Fibroblast of lung (primary cell): ENCODE results near the gene PLEKHA7. TPM values are rescaled to one million over a fixed set of nuclear protein-coding genes. Genes with fewer than 3 reads are reported as not detected.

Experiments
- DNase-seq, 2 donors: peaks; one replicate each; pipeline versions ENCODE4 v3.0.0 to v3.0.0-alpha.2; 2010; ENCODE audit warnings: low read depth in 2 of 2
- H2AFZ ChIP-seq: 2 replicates; pipeline ENCODE4 v1.5.1; 2012; ENCODE audit warnings: low read length, control low read depth, inconsistent platforms
- H3K27ac ChIP-seq: 2 replicates; pipeline ENCODE4 v1.5.1; 2011; ENCODE audit warnings: low read length, control low read depth; ENCODE audit not compliant: insufficient read depth
- H3K27me3 ChIP-seq: 2 replicates; pipeline ENCODE4 v1.5.1; 2011; ENCODE audit warnings: mild to moderate bottlenecking, low read length; ENCODE audit not compliant: control insufficient read depth, insufficient read depth
- H3K36me3 ChIP-seq: 2 replicates; pipeline ENCODE4 v1.5.1; 2011; ENCODE audit warnings: low read length; ENCODE audit not compliant: control insufficient read depth, insufficient read depth
- H3K4me1 ChIP-seq: 2 replicates; pipeline ENCODE4 v1.5.1; 2011; ENCODE audit warnings: low read length; ENCODE audit not compliant: control insufficient read depth, insufficient read depth; ENCODE audit errors: extremely low read depth
- H3K4me2 ChIP-seq: 2 replicates; pipeline ENCODE4 v1.5.1; 2011; ENCODE audit warnings: low read length, control low read depth; ENCODE audit not compliant: insufficient read depth; ENCODE audit errors: extremely low read depth
- H3K4me3 ChIP-seq, 4 experiments: fragments of 200-600 bp in 1 of 4; sonication (generic) in 1 of 4; replicated peaks in 1 of 4; 2 replicates each; pipeline ENCODE4 v1.5.1; 2011 to 2016; ENCODE audit warnings: low read length in 4 of 4, low read depth in 3 of 4, mild to moderate bottlenecking in 3 of 4, control low read depth in 2 of 4, inconsistent platforms in 1 of 4, mixed read lengths in 1 of 4; ENCODE audit not compliant: insufficient read depth in 1 of 4; ENCODE audit errors: control extremely low read depth in 1 of 4
- H3K79me2 ChIP-seq: 2 replicates; pipeline ENCODE4 v1.5.1; 2012; ENCODE audit warnings: mild to moderate bottlenecking, low read length, inconsistent platforms; ENCODE audit not compliant: control insufficient read depth, insufficient read depth
- H3K9ac ChIP-seq: 2 replicates; pipeline ENCODE4 v1.5.1; 2011; ENCODE audit warnings: mild to moderate bottlenecking, low read length, control low read depth; ENCODE audit not compliant: insufficient read depth
- H3K9me3 ChIP-seq: 2 replicates; pipeline ENCODE4 v1.5.1; 2012; ENCODE audit warnings: low read depth, low read length; ENCODE audit not compliant: control insufficient read depth, insufficient read depth
- H4K20me1 ChIP-seq: 2 replicates; pipeline ENCODE4 v1.5.1; 2011; ENCODE audit warnings: low read length; ENCODE audit not compliant: control insufficient read depth, insufficient read depth; ENCODE audit errors: extremely low read depth
- EZH2 ChIP-seq: IDR thresholded peaks from 2 replicates; pipeline ENCODE4 v1.5.1; 2012; ENCODE audit warnings: low read length, control low read depth, mild to moderate bottlenecking; ENCODE audit errors: missing control alignments
- polyA plus RNA-seq, 2 donors: library from polyadenylated mRNA; depleted of rRNA in 1 of 2; stranded (reverse) in 1 of 2; unstranded in 1 of 2; fragments of >200 nt; gene quantifications; 2 replicates each; pipeline ENCODE4 v1.2.1, GENCODE V29; 2011 to 2012; ENCODE audit warnings: missing spikeins in 1 of 2
- total RNA-seq: library from RNA; depleted of rRNA; stranded (reverse); fragments of >200 nt; gene quantifications from 2 replicates; pipeline ENCODE4 v1.2.1, GENCODE V29; 2014
- TF ChIP-seq, protein P1 (sequence below), 2 donors: IDR thresholded peaks in 1 of 2; conservative IDR thresholded peaks in 1 of 2; 1 replicate in 1 of 2; 2 replicates in 1 of 2; pipeline ENCODE4 v1.5.1; 2011 to 2012; ENCODE audit warnings: low read length in 2 of 2, control low read depth in 1 of 2, inconsistent platforms in 1 of 2, low read depth in 1 of 2, mild to moderate bottlenecking in 1 of 2

Gene PLEKHA7
- total and polyA plus RNA-seq, 2 donors (not counting 1 experiment from before 2014, with no cell fraction given), result 0.11 to 0.17 TPM

DNA sequence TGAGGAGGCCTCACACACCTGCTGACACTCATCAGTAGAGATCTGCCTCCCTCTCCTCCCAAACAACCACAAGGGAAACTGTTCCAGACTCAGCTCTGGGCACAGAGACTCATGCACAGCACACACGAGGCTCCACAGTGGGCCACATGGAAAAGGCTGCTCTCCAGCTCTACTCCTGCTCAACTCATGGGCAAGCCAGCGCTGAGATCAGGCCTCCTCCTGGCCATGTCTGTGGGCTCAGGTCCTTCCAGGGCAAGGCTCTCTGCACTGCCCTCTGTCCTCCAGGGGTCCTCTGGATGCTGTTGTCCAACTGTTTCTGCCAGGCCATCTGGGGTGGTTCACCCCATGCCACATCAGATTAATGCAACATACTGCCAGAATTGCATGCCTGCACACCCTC lies 46.0 kb downstream of the PLEKHA7 start:
- no peak for DNase-seq
- Histone ChIP-seq H3K79me2 (no peaks in the 10 kb centered on the region), H3K4me2 (no peak overlapping the region), H3K27me3 (no peaks in the 10 kb centered on the region), H3K9me3 (no peaks in the 10 kb centered on the region), H3K36me3 (no peaks in the 10 kb centered on the region), H4K20me1 (peaks cover 1% of the 10 kb centered on the region), H2AFZ (no peak overlapping the region), H3K9ac (no peak overlapping the region), H3K4me1 (no peaks in the 10 kb centered on the region), H3K27ac (no peak overlapping the region), H3K4me3 (no peak overlapping the region)
- TF ChIP-seq EZH2, result no peak
- TF ChIP-seq, protein P1, sequence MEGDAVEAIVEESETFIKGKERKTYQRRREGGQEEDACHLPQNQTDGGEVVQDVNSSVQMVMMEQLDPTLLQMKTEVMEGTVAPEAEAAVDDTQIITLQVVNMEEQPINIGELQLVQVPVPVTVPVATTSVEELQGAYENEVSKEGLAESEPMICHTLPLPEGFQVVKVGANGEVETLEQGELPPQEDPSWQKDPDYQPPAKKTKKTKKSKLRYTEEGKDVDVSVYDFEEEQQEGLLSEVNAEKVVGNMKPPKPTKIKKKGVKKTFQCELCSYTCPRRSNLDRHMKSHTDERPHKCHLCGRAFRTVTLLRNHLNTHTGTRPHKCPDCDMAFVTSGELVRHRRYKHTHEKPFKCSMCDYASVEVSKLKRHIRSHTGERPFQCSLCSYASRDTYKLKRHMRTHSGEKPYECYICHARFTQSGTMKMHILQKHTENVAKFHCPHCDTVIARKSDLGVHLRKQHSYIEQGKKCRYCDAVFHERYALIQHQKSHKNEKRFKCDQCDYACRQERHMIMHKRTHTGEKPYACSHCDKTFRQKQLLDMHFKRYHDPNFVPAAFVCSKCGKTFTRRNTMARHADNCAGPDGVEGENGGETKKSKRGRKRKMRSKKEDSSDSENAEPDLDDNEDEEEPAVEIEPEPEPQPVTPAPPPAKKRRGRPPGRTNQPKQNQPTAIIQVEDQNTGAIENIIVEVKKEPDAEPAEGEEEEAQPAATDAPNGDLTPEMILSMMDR (conservative IDR thresholded peaks at IDR 0.05 in 1 of 2, IDR thresholded peaks at IDR 0.05 in 1 of 2; ENCODE audit: low read depth in 1 of 2, low read length in 2 of 2), result no peak

DNA sequence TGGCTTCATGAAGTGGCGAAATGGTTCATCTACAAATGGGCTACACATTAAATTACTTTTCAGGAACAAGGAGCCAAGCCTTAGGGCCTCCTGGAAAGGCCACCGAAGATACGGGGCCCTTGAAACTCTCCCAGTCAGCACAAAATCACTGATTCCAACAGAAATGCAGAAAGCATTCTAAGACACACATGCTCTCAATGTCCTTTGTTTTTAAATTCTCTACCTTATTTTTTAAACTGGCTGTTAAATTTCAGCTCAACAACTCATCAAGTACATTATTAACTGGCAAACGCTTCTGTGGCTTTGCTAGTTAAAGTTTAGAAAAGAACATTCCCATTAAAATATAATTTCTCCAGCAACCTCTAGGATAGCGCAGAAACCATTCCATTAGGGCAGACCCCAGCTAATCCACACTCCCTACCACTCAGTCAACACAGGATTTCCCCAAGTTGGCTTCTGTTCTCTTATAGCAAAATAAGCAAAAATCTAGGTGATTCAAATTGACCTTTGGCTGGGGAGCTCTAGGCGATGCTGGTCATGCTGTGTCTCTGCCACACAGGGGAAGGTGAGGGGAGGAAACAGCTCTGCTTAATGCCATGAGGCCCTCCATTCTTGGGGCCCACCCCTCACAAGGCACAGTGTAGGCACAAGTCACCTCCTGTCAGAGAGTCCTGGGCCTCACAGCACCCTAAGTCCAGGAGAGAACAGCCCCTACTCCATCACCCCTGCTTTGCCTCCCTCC lies 47.1 kb downstream of the PLEKHA7 start:
- Histone ChIP-seq H3K9ac (no peak overlapping the region), H3K9me3 (no peaks in the 10 kb centered on the region), H3K79me2 (no peaks in the 10 kb centered on the region), H3K27ac (no peak overlapping the region), H3K4me2 (no peak overlapping the region), H3K4me3 (no peak overlapping the region), H3K27me3 (no peaks in the 10 kb centered on the region), H3K4me1 (no peaks in the 10 kb centered on the region), H2AFZ (no peak overlapping the region), H3K36me3 (no peaks in the 10 kb centered on the region), H4K20me1 (peaks cover 1% of the 10 kb centered on the region)
- TF ChIP-seq, protein P1 (conservative IDR thresholded peaks at IDR 0.05 in 1 of 2, IDR thresholded peaks at IDR 0.05 in 1 of 2; ENCODE audit: low read depth in 1 of 2, low read length in 2 of 2), result no peak
- no peak for TF ChIP-seq EZH2
- no peak for DNase-seq

DNA sequence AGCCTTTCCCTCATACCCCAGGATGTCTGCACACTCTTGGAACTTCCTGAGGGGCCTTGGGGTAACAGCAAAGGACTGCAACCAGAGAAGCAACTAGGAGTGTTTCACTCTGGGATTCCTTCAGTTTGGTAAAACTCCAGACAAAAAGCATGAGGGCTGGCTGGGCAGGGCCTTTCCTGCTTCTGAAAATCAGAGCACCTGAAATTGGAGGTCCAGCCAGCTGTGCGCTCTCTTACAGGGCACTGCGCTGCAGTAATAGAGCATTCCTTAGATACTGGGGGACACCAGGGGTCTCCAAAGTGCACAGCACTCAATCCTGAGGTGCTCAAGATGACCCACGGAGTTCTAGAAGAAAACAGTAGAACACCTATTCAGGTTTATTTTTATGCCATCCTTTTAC lies 49.7 kb downstream of the PLEKHA7 start:
- Histone ChIP-seq H3K27ac (no peak overlapping the region), H3K27me3 (no peaks in the 10 kb centered on the region), H3K79me2 (no peaks in the 10 kb centered on the region), H3K4me2 (no peak overlapping the region), H3K9ac (no peak overlapping the region), H3K4me1 (no peaks in the 10 kb centered on the region), H3K9me3 (no peaks in the 10 kb centered on the region), H3K4me3 (no peak overlapping the region), H3K36me3 (no peaks in the 10 kb centered on the region), H2AFZ (no peak overlapping the region), H4K20me1 (peaks cover 1% of the 10 kb centered on the region)
- DNase-seq, result no peak
- TF ChIP-seq, protein P1 (conservative IDR thresholded peaks at IDR 0.05 in 1 of 2, IDR thresholded peaks at IDR 0.05 in 1 of 2; ENCODE audit: low read depth in 1 of 2, low read length in 2 of 2), result no peak
- no peak for TF ChIP-seq EZH2
